HG03457 (cell line): ENCODE measurements around the gene SHISA9.

Source experiments
- ATAC-seq: cut with Tn5 transposase; IDR thresholded peaks from one replicate; pipeline ENCODE4 v1.9.1; 2021; ENCODE audit warnings: moderate number of reproducible peaks; ENCODE audit not compliant: unreplicated experiment

The SHISA9 gene

GRCh38 chr16:13063457-13063856, 162.1 kb downstream of the SHISA9 start:
- no peak for ATAC-seq

- no peak for ATAC-seq
Observed at GRCh38 chr16:13064821-13065220, 163.4 kb downstream of the SHISA9 start.

- ATAC-seq: no peak
Observed at GRCh38 chr16:13067648-13068047, 166.2 kb downstream of the SHISA9 start.

GRCh38 chr16:13068912-13069583, 167.7 kb downstream of the SHISA9 start:
- no peak for ATAC-seq

- no peak for ATAC-seq
Observed at GRCh38 chr16:13070268-13070667, 168.9 kb downstream of the SHISA9 start.

GRCh38 chr16:13076878-13077277, 175.5 kb downstream of the SHISA9 start:
- no peak for ATAC-seq

GRCh38 chr16:13077816-13078215, 176.4 kb downstream of the SHISA9 start:
- ATAC-seq: no peak

GRCh38 chr16:13080531-13080930, 179.1 kb downstream of the SHISA9 start:
- ATAC-seq: no peak

- ATAC-seq: no peak
Observed at GRCh38 chr16:13081825-13082331, 180.5 kb downstream of the SHISA9 start.

- ATAC-seq: no peak
Observed at GRCh38 chr16:13083681-13084080, 182.3 kb downstream of the SHISA9 start.

- ATAC-seq: no peak
Observed at GRCh38 chr16:13084331-13084730, 182.9 kb downstream of the SHISA9 start.

- no peak for ATAC-seq
Observed at GRCh38 chr16:13093661-13094060, 192.3 kb downstream of the SHISA9 start.

- ATAC-seq: no peak
Observed at GRCh38 chr16:13095061-13095460, 193.7 kb downstream of the SHISA9 start.

GRCh38 chr16:13098536-13098935, 197.1 kb downstream of the SHISA9 start:
- ATAC-seq: no peak

GRCh38 chr16:13099822-13100221, 198.4 kb downstream of the SHISA9 start:
- ATAC-seq: no peak

GRCh38 chr16:13100970-13101369, 199.6 kb downstream of the SHISA9 start:
- no peak for ATAC-seq

- ATAC-seq: no peak
Observed at GRCh38 chr16:13101828-13102227, 200.4 kb downstream of the SHISA9 start.

- ATAC-seq: no peak
Observed at GRCh38 chr16:13102401-13102800, 201.0 kb downstream of the SHISA9 start.

GRCh38 chr16:13103831-13104530, 202.6 kb downstream of the SHISA9 start:
- no peak for ATAC-seq

- ATAC-seq: no peak
Observed at GRCh38 chr16:13104772-13105171, 203.4 kb downstream of the SHISA9 start.

GRCh38 chr16:13105427-13105826, 204.0 kb downstream of the SHISA9 start:
- ATAC-seq: no peak

- no peak for ATAC-seq
Observed at GRCh38 chr16:13106464-13106863, 205.1 kb downstream of the SHISA9 start.
